GM10248 (cell line): ENCODE data around the gene SDF2L1.

ENCODE experiments used
- CTCF ChIA-PET: fragments of 300-600 bp; sonication (Branson Sonifier 250); formaldehyde crosslinking; extraction: SDS; loops from one replicate; lab custom pipeline; 2021; ENCODE audit warnings: antibody characterized with exemption; lab: Yijun Ruan, JAX
- POLR2A ChIA-PET: fragments of 350-650 bp; sonication (Branson Sonifier 250); formaldehyde crosslinking; extraction: SDS; loops from one replicate; lab custom pipeline; 2020; ENCODE audit warnings: antibody characterized with exemption; lab: Yijun Ruan, JAX
- DNase-seq: peaks from one replicate; pipeline ENCODE4 v3.0.0; 2012; ENCODE audit errors: extremely low spot score
- TF ChIP-seq, protein P1 (sequence below): IDR thresholded peaks from 2 replicates; pipeline ENCODE4 v1.5.1; 2012; ENCODE audit warnings: mild to moderate bottlenecking, low read depth; ENCODE audit errors: extremely low read depth, missing control alignments, control extremely low read depth

The SDF2L1 gene

DNA sequence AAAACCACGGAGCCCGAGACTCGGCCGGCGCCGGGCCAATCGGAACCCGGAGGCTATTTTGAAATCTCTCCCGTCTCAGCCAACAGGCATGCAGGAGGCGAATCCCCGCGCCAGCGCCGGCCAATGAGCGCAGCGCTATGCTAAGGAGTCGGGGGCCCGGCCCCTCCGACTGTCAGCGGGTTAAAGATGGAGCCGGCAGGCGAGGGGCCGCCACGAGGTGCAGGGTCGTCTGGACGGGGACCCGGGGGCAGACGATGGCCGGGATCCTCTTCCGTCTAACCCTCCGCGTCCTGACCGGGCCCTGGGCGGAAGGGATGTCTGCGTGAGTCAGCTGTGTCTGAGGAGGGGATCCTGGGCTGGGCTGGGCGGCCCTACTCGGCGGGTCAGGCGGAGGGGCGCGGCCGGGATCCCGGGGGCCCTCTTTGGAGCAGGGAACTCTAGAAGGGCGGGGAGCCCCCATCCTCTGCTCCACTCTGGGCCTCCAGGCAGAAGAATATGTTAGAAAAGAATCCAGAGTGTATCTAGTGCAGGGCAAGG, 10.0 kb downstream of the SDF2L1 start:
- TF ChIP-seq, protein P1, sequence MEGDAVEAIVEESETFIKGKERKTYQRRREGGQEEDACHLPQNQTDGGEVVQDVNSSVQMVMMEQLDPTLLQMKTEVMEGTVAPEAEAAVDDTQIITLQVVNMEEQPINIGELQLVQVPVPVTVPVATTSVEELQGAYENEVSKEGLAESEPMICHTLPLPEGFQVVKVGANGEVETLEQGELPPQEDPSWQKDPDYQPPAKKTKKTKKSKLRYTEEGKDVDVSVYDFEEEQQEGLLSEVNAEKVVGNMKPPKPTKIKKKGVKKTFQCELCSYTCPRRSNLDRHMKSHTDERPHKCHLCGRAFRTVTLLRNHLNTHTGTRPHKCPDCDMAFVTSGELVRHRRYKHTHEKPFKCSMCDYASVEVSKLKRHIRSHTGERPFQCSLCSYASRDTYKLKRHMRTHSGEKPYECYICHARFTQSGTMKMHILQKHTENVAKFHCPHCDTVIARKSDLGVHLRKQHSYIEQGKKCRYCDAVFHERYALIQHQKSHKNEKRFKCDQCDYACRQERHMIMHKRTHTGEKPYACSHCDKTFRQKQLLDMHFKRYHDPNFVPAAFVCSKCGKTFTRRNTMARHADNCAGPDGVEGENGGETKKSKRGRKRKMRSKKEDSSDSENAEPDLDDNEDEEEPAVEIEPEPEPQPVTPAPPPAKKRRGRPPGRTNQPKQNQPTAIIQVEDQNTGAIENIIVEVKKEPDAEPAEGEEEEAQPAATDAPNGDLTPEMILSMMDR = no peak
- peak; percentile 93 for DNase-seq
- ChIA-PET CTCF (interaction anchor here (1.1 to 4.9 kb wide), 3 partner anchors 9 to 23 kb away, joined by 4 to 53 read pairs (median 14); partner anchors contain the start of genes SDF2L1 and YDJC), POLR2A (no interaction called here)

DNA sequence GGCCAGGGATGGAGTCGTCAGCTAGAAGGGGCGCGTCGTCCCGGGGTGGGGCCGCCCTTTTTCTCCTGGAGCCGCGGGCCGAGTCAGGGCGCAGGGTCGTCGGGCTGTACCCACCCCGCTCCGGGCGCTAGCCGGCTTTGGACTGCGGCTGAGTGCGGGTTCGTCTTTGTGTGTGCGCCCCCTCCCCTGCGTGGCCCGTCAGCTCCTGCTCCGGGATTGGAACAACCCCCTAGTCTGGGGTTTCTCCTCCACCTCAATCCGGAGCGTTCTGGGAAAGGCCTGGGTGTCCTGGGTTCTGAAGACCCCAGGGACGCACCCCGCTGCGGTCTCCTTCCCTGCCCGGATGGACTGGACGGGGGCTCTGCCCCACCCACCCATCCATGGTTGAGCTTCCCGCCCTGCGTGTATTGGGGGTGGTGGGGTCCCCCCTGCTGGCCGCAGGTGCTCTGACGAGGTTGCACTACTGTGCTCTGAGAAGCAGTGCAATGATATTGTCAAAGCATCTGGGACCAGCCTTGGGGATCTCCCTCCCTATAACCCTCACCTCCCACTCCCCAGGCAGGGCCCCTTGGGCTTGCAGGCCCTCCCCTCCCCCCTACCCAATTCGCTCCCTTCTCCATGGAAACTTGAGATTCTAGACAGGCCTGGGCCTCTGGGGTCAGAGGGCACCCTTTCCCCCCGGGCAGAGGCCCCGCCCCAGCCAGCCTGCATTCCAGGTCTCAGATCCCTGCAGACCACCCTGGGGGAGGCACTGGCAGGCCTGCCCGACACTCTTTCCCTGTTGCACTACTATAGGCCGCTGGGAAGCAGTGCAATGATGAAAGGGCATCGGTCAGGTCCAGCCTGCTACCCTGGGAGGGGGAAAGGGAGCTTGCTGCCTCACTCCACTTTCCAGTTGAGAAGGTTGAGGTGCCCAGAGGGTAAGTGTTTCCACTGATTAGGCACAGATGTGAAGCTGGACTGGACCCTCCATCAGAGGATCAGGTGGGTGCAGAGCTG, 10.7 kb downstream of the SDF2L1 start:
- TF ChIP-seq, protein P1 = no peak
- ChIA-PET POLR2A (no interaction called here), CTCF (interaction anchor here (2.5 to 4.9 kb wide), 2 partner anchors 10 to 24 kb away, joined by 14 to 53 read pairs; partner anchors contain the start of gene SDF2L1)
- no peak for DNase-seq

DNA sequence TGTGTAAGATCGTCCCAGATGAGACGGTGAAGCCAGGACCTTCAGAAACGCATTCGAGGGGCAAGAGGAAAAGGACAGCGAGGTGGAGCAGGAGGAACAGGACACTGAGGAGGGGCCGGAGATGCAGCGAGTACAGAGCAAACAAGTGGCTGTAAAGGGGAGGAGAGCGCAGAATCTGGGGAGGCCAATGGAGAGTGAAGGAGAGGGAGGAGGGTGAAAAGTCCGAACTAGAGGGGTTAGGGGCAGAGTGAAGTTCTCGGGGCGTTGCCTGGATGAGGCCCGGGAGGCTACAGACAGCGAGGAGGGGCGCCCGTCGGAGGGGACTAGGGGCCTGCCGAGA, 14.9 kb downstream of the SDF2L1 start:
- POLR2A ChIA-PET = no interaction called here
- CTCF ChIA-PET = interaction anchor here (0.7 to 2.0 kb wide), 5 partner anchors 8 to 28 kb away, joined by 3 to 13 read pairs (median 3); partner anchors contain the start of gene SDF2L1

DNA sequence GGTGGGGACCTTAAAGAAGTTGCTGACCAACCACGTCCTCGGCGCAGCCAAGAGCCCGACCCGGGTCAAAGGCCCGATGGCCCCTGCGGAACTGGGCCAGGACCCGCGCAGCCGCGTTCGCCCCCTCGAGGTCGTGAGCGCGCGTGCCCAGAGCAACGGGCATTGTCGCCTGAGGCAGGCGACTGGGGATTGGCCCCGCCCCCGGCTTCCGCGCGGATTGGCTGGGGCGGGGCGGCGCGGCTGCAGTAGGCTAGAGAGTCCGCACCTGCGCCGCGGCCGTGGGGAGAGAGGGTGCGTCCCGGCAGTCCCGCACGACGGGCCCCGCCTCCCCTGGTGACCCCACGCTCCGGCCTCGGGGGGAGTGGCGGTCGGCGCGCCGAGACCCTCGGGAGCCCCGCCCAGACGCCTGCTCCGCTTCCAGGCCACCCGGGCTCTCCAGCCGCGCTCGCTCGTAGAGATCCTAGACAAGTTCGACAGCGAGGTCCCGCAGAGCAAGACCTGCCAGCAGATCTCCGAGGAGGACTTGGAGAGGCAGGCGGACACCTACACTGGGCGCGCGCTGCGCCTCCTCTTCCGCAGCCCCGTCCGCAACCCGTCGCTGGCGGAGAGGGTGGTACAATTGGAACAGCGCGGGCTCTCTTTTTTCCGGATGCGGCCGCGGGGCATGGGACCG, 15.4 kb downstream of the SDF2L1 start:
- TF ChIP-seq, protein P1 = peak; percentile 20
- CTCF ChIA-PET = interaction anchor here (0.6 to 3.2 kb wide), 6 partner anchors 10 to 315 kb away, joined by 3 to 23 read pairs (median 4); partner anchors contain the start of gene SDF2L1
- DNase-seq = peak; percentile 94
- POLR2A ChIA-PET = no interaction called here

More for the DNA sequence above, 14.9 kb downstream of the SDF2L1 start:
- TF ChIP-seq, protein P1 = no peak
- DNase-seq = no peak

DNA sequence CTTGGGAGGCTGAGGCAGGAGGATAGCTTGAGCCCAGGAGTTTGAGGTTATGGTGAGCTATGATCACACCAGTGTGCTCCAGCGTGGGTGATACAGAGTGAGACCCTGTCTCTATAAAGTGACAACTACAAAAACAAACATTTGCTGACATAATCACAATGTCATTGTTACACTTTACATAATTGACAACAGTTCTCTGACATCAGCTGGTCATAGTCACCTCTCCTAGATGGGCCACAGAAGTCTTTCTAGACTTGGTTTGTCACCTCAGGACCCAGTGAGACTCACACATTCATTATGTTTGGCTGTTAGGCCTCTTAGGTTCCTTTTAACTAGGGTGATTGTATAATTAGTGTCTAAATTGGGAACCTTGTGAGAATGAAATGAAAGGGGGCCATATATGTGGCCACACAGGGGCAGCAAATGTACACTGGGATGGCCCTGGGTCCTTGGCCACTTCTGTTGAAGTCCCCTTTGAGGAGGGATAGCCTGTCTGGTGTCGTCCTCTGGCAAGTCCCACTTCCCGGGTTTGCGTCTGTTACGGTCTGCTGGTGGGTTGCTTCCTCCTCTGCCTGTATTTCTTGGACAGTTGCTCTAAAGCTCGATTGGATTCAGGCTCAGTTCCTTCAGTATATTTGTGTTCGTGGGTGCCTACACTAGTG, 17.9 kb downstream of the SDF2L1 start:
- TF ChIP-seq, protein P1 = no peak
- no peak for DNase-seq
- ChIA-PET POLR2A (no interaction called here), CTCF (interaction anchor here (3.1 to 3.2 kb wide), 2 partner anchors 13 to 17 kb away, joined by 16 to 23 read pairs; partner anchors contain the start of gene SDF2L1)
